Activated CD4-positive, alpha-beta T cell treated with anti-CD3 and anti-CD28 coated beads for 1 hour (primary cell): ENCODE results near the gene MAVS.
A peak's percentile ranks its signal among the peaks of the same experiment; 100 is the strongest.

ENCODE experiments used
- DNase-seq: peaks from one replicate; pipeline ENCODE4 v3.0.0-alpha.2; 2020

MAVS gene

GRCh38 chr20:3846740-3847428, at the start of gene MAVS:
TSS of gene MAVS (plus strand) at chr20:3846834. CDS start at chr20:3854625, 7,791 bp downstream.
- DNase-seq, result peak; percentile 76

GRCh38 chr20:3797226-3797545, 49.4 kb upstream of the MAVS start:
- no peak for DNase-seq

GRCh38 chr20:3797592-3798372, 48.9 kb upstream of the MAVS start:
- no peak for DNase-seq

- no peak for DNase-seq
Measured at GRCh38 chr20:3798373-3798768, 48.3 kb upstream of the MAVS start.

- no peak for DNase-seq
Measured at GRCh38 chr20:3798908-3799248, 47.8 kb upstream of the MAVS start.

GRCh38 chr20:3800256-3800877, 46.3 kb upstream of the MAVS start:
- DNase-seq, result no peak

GRCh38 chr20:3800878-3801260, 45.8 kb upstream of the MAVS start:
- no peak for DNase-seq

GRCh38 chr20:3801299-3801698, 45.3 kb upstream of the MAVS start:
- no peak for DNase-seq

- no peak for DNase-seq
Measured at GRCh38 chr20:3801846-3802245, 44.8 kb upstream of the MAVS start.

- no peak for DNase-seq
Measured at GRCh38 chr20:3802524-3803239, 44.0 kb upstream of the MAVS start.

- DNase-seq, result no peak
Measured at GRCh38 chr20:3803289-3803688, 43.3 kb upstream of the MAVS start.

GRCh38 chr20:3803854-3804253, 42.8 kb upstream of the MAVS start:
- no peak for DNase-seq

- DNase-seq, result no peak
Measured at GRCh38 chr20:3804254-3804751, 42.3 kb upstream of the MAVS start.

GRCh38 chr20:3804781-3805180, 41.9 kb upstream of the MAVS start:
- no peak for DNase-seq

GRCh38 chr20:3808544-3808943, 38.1 kb upstream of the MAVS start:
- no peak for DNase-seq

- peak; percentile 91 for DNase-seq
Measured at GRCh38 chr20:3811467-3812258, 35.0 kb upstream of the MAVS start.

GRCh38 chr20:3812259-3812681, 34.4 kb upstream of the MAVS start:
- DNase-seq, result no peak

GRCh38 chr20:3812975-3813847, 33.4 kb upstream of the MAVS start:
- no peak for DNase-seq

- no peak for DNase-seq
Measured at GRCh38 chr20:3813848-3814581, 32.6 kb upstream of the MAVS start.

- no peak for DNase-seq
Measured at GRCh38 chr20:3814928-3815495, 31.6 kb upstream of the MAVS start.
